Panc1 (cell line): ENCODE data around the gene MAGI3. TPM values are rescaled to one million over a fixed set of nuclear protein-coding genes. Genes with fewer than 3 reads are reported as not detected.

Source experiments
- ATAC-seq: fragments of 200-7000 bp; cut with Tn5 transposase; 2 replicates; pipeline ENCODE4 v1.9.1; 2020; ENCODE audit warnings: mild to moderate bottlenecking, moderate library complexity
- BruUV-seq: library from RNA; stranded (reverse); fragments of 400-500 nt; replicated peaks from 2 replicates; lab custom pipeline; 2021; lab: Mats Ljungman, UMichigan
- CTCF ChIA-PET: fragments of 300-600 bp; sonication (Branson Sonifier 250); formaldehyde crosslinking; loops from one replicate; lab custom pipeline; 2022; ENCODE audit warnings: antibody characterized with exemption; lab: Charles Lee
- POLR2A ChIA-PET: fragments of 300-600 bp; sonication (Branson Sonifier 250); formaldehyde crosslinking; loops from one replicate; lab custom pipeline; 2022; ENCODE audit warnings: antibody characterized with exemption; lab: Charles Lee
- DNase-seq: peaks from one replicate; pipeline ENCODE4 v3.0.0-alpha.2; 2010; ENCODE audit warnings: low read depth, low spot score
- H3K27ac ChIP-seq: 2 replicates; pipeline ENCODE4 v1.5.1; 2011; ENCODE audit warnings: mild to moderate bottlenecking, low read length, inconsistent platforms
- H3K27me3 ChIP-seq: fragments of 200-500 bp; sonication (Bioruptor generic); 2 replicates; pipeline ENCODE4 v1.6.0; 2014; ENCODE audit warnings: low read length, inconsistent platforms; ENCODE audit not compliant: control insufficient read depth, insufficient read depth
- H3K36me3 ChIP-seq: fragments of 200-500 bp; sonication (Bioruptor generic); 2 replicates; pipeline ENCODE4 v1.5.1; 2014; ENCODE audit warnings: inconsistent platforms, mild to moderate bottlenecking, low read length, moderate library complexity; ENCODE audit not compliant: control insufficient read depth, insufficient read depth
- H3K4me1 ChIP-seq: 2 replicates; pipeline ENCODE4 v1.5.1; 2011; ENCODE audit warnings: inconsistent platforms, mild to moderate bottlenecking, low read length, moderate library complexity; ENCODE audit not compliant: control insufficient read depth, insufficient read depth
- H3K4me3 ChIP-seq, 2 experiments: 2 replicates each; pipeline ENCODE4 v1.5.1; 2011 to 2012; ENCODE audit warnings: low read depth in 2 of 2, low read length in 2 of 2, mild to moderate bottlenecking in 2 of 2, inconsistent platforms in 1 of 2, moderate library complexity in 1 of 2
- H3K9me3 ChIP-seq: fragments of 200-500 bp; sonication (Bioruptor generic); 2 replicates; pipeline ENCODE4 v1.5.1; 2014; ENCODE audit warnings: low read depth, mild to moderate bottlenecking, inconsistent platforms, low read length, moderate library complexity; ENCODE audit not compliant: control insufficient read depth, insufficient read depth
- CTCF ChIP-seq: fragments of 450-650 bp; IDR thresholded peaks from 2 replicates; pipeline ENCODE4 v1.5.1; 2017; ENCODE audit warnings: mild to moderate bottlenecking
- POLR2AphosphoS5 ChIP-seq: IDR thresholded peaks from 2 replicates; pipeline ENCODE4 v1.6.1; 2012; ENCODE audit warnings: mild to moderate bottlenecking, low read depth, low read length, moderate library complexity
- REST ChIP-seq, 2 experiments: IDR thresholded peaks; 2 replicates each; pipeline ENCODE4 v1.6.1; 2011 to 2012; ENCODE audit warnings: low read depth in 2 of 2, control low read depth in 1 of 2, low read length in 1 of 2, mild to moderate bottlenecking in 1 of 2, moderate library complexity in 1 of 2; ENCODE audit not compliant: insufficient read depth in 1 of 2
- SIN3A ChIP-seq: IDR thresholded peaks from 2 replicates; pipeline ENCODE4 v1.6.1; 2012; ENCODE audit warnings: low read depth, mild to moderate bottlenecking, low read length, moderate library complexity, borderline replicate concordance; ENCODE audit not compliant: insufficient read depth
- TCF7L2 ChIP-seq: IDR thresholded peaks from 2 replicates; pipeline ENCODE4 v1.6.1; 2011; ENCODE audit warnings: mild to moderate bottlenecking, low read depth, low read length, inconsistent platforms
- in situ Hi-C: cut with HindIII; loops from 2 replicates; pipeline ENCODE4 v1.10.0; 2016; ENCODE audit warnings: low sequenced_read_pairs, low pct_unique_long_range_greater_than_20kb
- intact Hi-C: fragments of 100-400 bp; cut with micrococcal nuclease; formaldehyde crosslinking; loops from one replicate; pipeline ENCODE4 v1.10.0; 2022; ENCODE audit not compliant: unreplicated experiment
- total RNA-seq: library from RNA; stranded (reverse); gene quantifications from one replicate; pipeline ENCODE4 v1.2.1, GENCODE V29; 2021; ENCODE audit not compliant: unreplicated experiment

Gene MAGI3
- total RNA-seq, 1 experiment from 2014 or later, result 10.9 TPM

- ChIA-PET CTCF (interaction anchor here (1.1 kb wide), 1 partner anchor 25 kb away, joined by 3 read pairs; no protein-coding TSS in a partner anchor), POLR2A (no interaction called here)
- TF ChIP-seq TCF7L2 (no peak), SIN3A (no peak), CTCF (no peak), POLR2AphosphoS5 (no peak)
- no TSS peak for BruUV-seq
- no peak overlapping the region for H3K4me3 ChIP-seq
- H3K9me3 ChIP-seq, result no peaks in the 10 kb centered on the region
- intact Hi-C loops (no loop called here), in situ Hi-C loops (no loop called here)
- DNase-seq, result no peak
- peaks cover 3% of the 10 kb centered on the region; the same call in 1 of the 2 replicates for H3K4me1 ChIP-seq
- no peaks in the 10 kb centered on the region for H3K36me3 ChIP-seq
- H3K27ac ChIP-seq, result no peak overlapping the region
- no peaks in the 10 kb centered on the region for H3K27me3 ChIP-seq
- ATAC-seq, result no peak
Measured at GRCh38 chr1:113433184-113433583, 42.9 kb downstream of the MAGI3 start.

GRCh38 chr1:113434081-113434873 is 44.0 kb downstream of the MAGI3 start:
- ATAC-seq, result peak; percentile 34; the same call in 1 of the 2 replicates
- Histone ChIP-seq H3K4me3 (no peak overlapping the region), H3K27me3 (no peaks in the 10 kb centered on the region), H3K36me3 (no peaks in the 10 kb centered on the region), H3K4me1 (peaks cover 3% of the 10 kb centered on the region; the same call in 1 of the 2 replicates), H3K27ac (no peak overlapping the region), H3K9me3 (no peaks in the 10 kb centered on the region)
- TF ChIP-seq TCF7L2 (no peak), SIN3A (no peak), POLR2AphosphoS5 (no peak), REST (IDR thresholded peaks at IDR 0.05; ENCODE audit: insufficient read depth in 1 of 2, low read depth in 2 of 2, low read length in 1 of 2) (no peak), CTCF (no peak)
- ChIA-PET POLR2A (interaction anchor here (0.6 kb wide), 1 partner anchor 580 kb away, joined by 7 read pairs; no protein-coding TSS in a partner anchor), CTCF (no interaction called here)
- no peak for DNase-seq
- intact Hi-C loops (no loop called here), in situ Hi-C loops (no loop called here)
- BruUV-seq, result no TSS peak
